Uterus (tissue), 2 donors: ENCODE results near the gene ELK4.

Source experiments
- CTCF ChIP-seq, 4 experiments: fragments of 200-600 bp in 2 of 4; fragments of 450-650 bp in 2 of 4; sonication (generic) in 2 of 4; IDR thresholded peaks; one replicate each; pipeline ENCODE4 v1.5.1; 2016 to 2019; ENCODE audit warnings: antibody characterized with exemption in 4 of 4, mild to moderate bottlenecking in 2 of 4, moderate library complexity in 1 of 4
- POLR2A ChIP-seq, 2 donors: fragments of 450-650 bp; IDR thresholded peaks; one replicate each; pipeline ENCODE4 v1.6.1; 2016; ENCODE audit warnings: antibody characterized with exemption in 2 of 2, mild to moderate bottlenecking in 1 of 2, moderate library complexity in 1 of 2

GRCh38 chr1:205599669-205600042 is 32.2 kb downstream of the ELK4 start:
- TF ChIP-seq POLR2A (IDR thresholded peaks at IDR 0.05) = no peak
- TF ChIP-seq CTCF (IDR thresholded peaks at IDR 0.05) = no peak
